Fibroblast of mammary gland (primary cell): ENCODE results near the gene MC2R.
"Not testable (repeated sequence)": the region's sequence is repeated elsewhere in the genome, so short reads cannot be mapped to it uniquely, and the experiment has no call there.

Experiments
- DNase-seq: peaks from one replicate; pipeline ENCODE4 v3.0.0-alpha.2; 2010; ENCODE audit warnings: low read depth
- H3K4me3 ChIP-seq: 2 replicates; pipeline ENCODE4 v1.5.1; 2011; ENCODE audit warnings: low read depth, mild to moderate bottlenecking, low read length, moderate library complexity; ENCODE audit not compliant: control insufficient read depth
- CTCF ChIP-seq: conservative IDR thresholded peaks from 2 replicates; pipeline ENCODE4 v1.5.1; 2011; ENCODE audit warnings: low read depth, low read length, inconsistent platforms; ENCODE audit not compliant: control insufficient read depth, insufficient read depth

Gene MC2R

GRCh38 chr18:13868501-13869271, 46.6 kb downstream of the MC2R start:
- H3K4me3 ChIP-seq: no peak overlapping the region
- TF ChIP-seq CTCF: no peak

GRCh38 chr18:13862898-13863297, 52.4 kb downstream of the MC2R start:
- H3K4me3 ChIP-seq, DNase-seq: not testable (repeated sequence)

More at GRCh38 chr18:13868501-13869271, 46.6 kb downstream of the MC2R start:
- DNase-seq: no peak

GRCh38 chr18:13849791-13850190, 65.5 kb downstream of the MC2R start:
- TF ChIP-seq CTCF: no peak
- DNase-seq: no peak
- H3K4me3 ChIP-seq: no peak overlapping the region

GRCh38 chr18:13836559-13836958, 78.8 kb downstream of the MC2R start:
- no peak overlapping the region for H3K4me3 ChIP-seq
- DNase-seq: no peak
- TF ChIP-seq CTCF: no peak

GRCh38 chr18:13835202-13835601, 80.1 kb downstream of the MC2R start:
- no peak for TF ChIP-seq CTCF
- no peak overlapping the region for H3K4me3 ChIP-seq
- no peak for DNase-seq

GRCh38 chr18:13834496-13835015, 80.8 kb downstream of the MC2R start:
- no peak for TF ChIP-seq CTCF
- no peak overlapping the region for H3K4me3 ChIP-seq
- no peak for DNase-seq
